IMR-90 (cell line): ENCODE measurements around the gene PSMD2. TPM values are rescaled to one million over a fixed set of nuclear protein-coding genes. Genes with fewer than 3 reads are reported as not detected.

Source experiments
- ATAC-seq: fragments of 200-7000 bp; cut with Tn5 transposase; 2 replicates; pipeline ENCODE4 v1.9.1; 2020; ENCODE audit warnings: low read depth, mild to moderate bottlenecking, moderate library complexity
- BruUV-seq: library from RNA; stranded (reverse); fragments of 400-500 nt; replicated peaks from 2 replicates; lab custom pipeline; 2021; lab: Mats Ljungman, UMichigan
- CTCF ChIA-PET: fragments of 300-600 bp; formaldehyde crosslinking; extraction: SDS; loops from one replicate; lab custom pipeline; 2021; ENCODE audit warnings: antibody characterized with exemption; lab: Yijun Ruan, JAX
- POLR2A ChIA-PET: fragments of 300-600 bp; sonication (Branson Sonifier 250); formaldehyde crosslinking; loops from one replicate; lab custom pipeline; 2022; ENCODE audit warnings: antibody characterized with exemption; ENCODE audit not compliant: unreplicated experiment; lab: Charles Lee
- DNase-seq: peaks from one replicate; pipeline ENCODE4 v3.0.0; 2013
- H2AFZ ChIP-seq: replicated peaks from 2 replicates; pipeline ENCODE3; 2013; ENCODE audit warnings: low read length, mild to moderate bottlenecking; ENCODE audit not compliant: poor library complexity
- H2AK5ac ChIP-seq: 2 replicates; pipeline ENCODE4 v1.6.1; 2013; ENCODE audit warnings: low read depth, low read length, inconsistent platforms
- H2AK9ac ChIP-seq: replicated peaks from 2 replicates; pipeline ENCODE3; 2013; ENCODE audit warnings: mild to moderate bottlenecking, low read depth, low read length, moderate library complexity; ENCODE audit not compliant: poor library complexity
- H2BK120ac ChIP-seq: 2 replicates; pipeline ENCODE4 v1.6.1; 2013; ENCODE audit warnings: low read depth, low read length, inconsistent platforms
- H2BK15ac ChIP-seq: 3 replicates; pipeline ENCODE4 v1.6.1; 2013; ENCODE audit warnings: low read depth, low read length, inconsistent platforms
- H2BK20ac ChIP-seq: 2 replicates; pipeline ENCODE4 v1.6.1; 2013; ENCODE audit warnings: low read depth, mild to moderate bottlenecking, inconsistent platforms, low read length, moderate library complexity
- H2BK5ac ChIP-seq: 2 replicates; pipeline ENCODE4 v1.6.1; 2013; ENCODE audit warnings: mild to moderate bottlenecking, low read depth, low read length, inconsistent platforms; ENCODE audit not compliant: poor library complexity, severe bottlenecking
- H3K14ac ChIP-seq: replicated peaks from 2 replicates; pipeline ENCODE4 v1.6.1; 2013; ENCODE audit warnings: low read depth, low read length, inconsistent platforms
- H3K18ac ChIP-seq: 2 replicates; pipeline ENCODE4 v1.6.1; 2013; ENCODE audit warnings: low read depth, low read length, control low read depth
- H3K23ac ChIP-seq: 2 replicates; pipeline ENCODE4 v1.6.1; 2013; ENCODE audit warnings: low read depth, low read length, inconsistent platforms
- H3K27ac ChIP-seq: 2 replicates; pipeline ENCODE4 v1.5.1; 2013; ENCODE audit warnings: mild to moderate bottlenecking, control low read depth, low read length; ENCODE audit not compliant: insufficient read depth
- H3K27me3 ChIP-seq: 2 replicates; pipeline ENCODE4 v1.6.1; 2013; ENCODE audit warnings: low read length; ENCODE audit not compliant: control insufficient read depth, insufficient read depth
- H3K36me3 ChIP-seq: 2 replicates; pipeline ENCODE4 v1.6.1; 2013; ENCODE audit warnings: low read length, mixed read lengths; ENCODE audit not compliant: control insufficient read depth, insufficient read depth
- H3K4ac ChIP-seq: 2 replicates; pipeline ENCODE4 v1.6.1; 2013; ENCODE audit warnings: low read depth, low read length, inconsistent platforms
- H3K4me1 ChIP-seq: 2 replicates; pipeline ENCODE4 v1.6.1; 2013; ENCODE audit warnings: low read length, mixed read lengths; ENCODE audit not compliant: control insufficient read depth, insufficient read depth
- H3K4me2 ChIP-seq: 2 replicates; pipeline ENCODE4 v1.6.1; 2013; ENCODE audit warnings: low read depth, mild to moderate bottlenecking, control low read depth, low read length, moderate library complexity
- H3K4me3 ChIP-seq: 2 replicates; pipeline ENCODE4 v1.5.1; 2013; ENCODE audit warnings: low read depth, mild to moderate bottlenecking, control low read depth, low read length, moderate library complexity; ENCODE audit not compliant: insufficient read depth
- H3K56ac ChIP-seq: 2 replicates; pipeline ENCODE4 v1.6.1; 2013; ENCODE audit warnings: low read length, inconsistent platforms; ENCODE audit not compliant: insufficient read depth; ENCODE audit errors: extremely low read depth
- H3K79me1 ChIP-seq, 2 experiments: 2 replicates each; pipeline ENCODE4 v1.6.1; 2013; ENCODE audit warnings: low read length in 2 of 2, inconsistent platforms in 1 of 2, low read depth in 1 of 2
- H3K9ac ChIP-seq: 2 replicates; pipeline ENCODE4 v1.6.1; 2013; ENCODE audit warnings: low read depth, low read length, control low read depth
- H3K9me1 ChIP-seq: 2 replicates; pipeline ENCODE4 v1.6.1; 2013; ENCODE audit warnings: low read length, inconsistent platforms; ENCODE audit not compliant: insufficient read depth
- H3K9me3 ChIP-seq: 2 replicates; pipeline ENCODE4 v1.6.1; 2013; ENCODE audit warnings: low read length; ENCODE audit not compliant: control insufficient read depth, insufficient read depth
- H4K20me1 ChIP-seq: 2 replicates; pipeline ENCODE4 v1.6.1; 2013; ENCODE audit warnings: low read length, inconsistent platforms; ENCODE audit not compliant: insufficient read depth
- H4K5ac ChIP-seq: 2 replicates; pipeline ENCODE4 v1.6.1; 2013; ENCODE audit warnings: mild to moderate bottlenecking, low read depth, low read length, control low read depth
- H4K8ac ChIP-seq, 2 experiments: 2 replicates each; pipeline ENCODE4 v1.6.1; 2013; ENCODE audit warnings: low read depth in 2 of 2, low read length in 2 of 2, control low read depth in 1 of 2, inconsistent platforms in 1 of 2
- H4K91ac ChIP-seq: 2 replicates; pipeline ENCODE4 v1.6.1; 2013; ENCODE audit warnings: low read depth, low read length, inconsistent platforms; ENCODE audit not compliant: insufficient read depth
- CEBPB ChIP-seq: IDR thresholded peaks from 2 replicates; pipeline ENCODE4 v1.6.1; 2012; ENCODE audit warnings: low read depth, low read length, improper control_type of control experiment
- CTCF ChIP-seq: conservative IDR thresholded peaks from 2 replicates; pipeline ENCODE4 v1.5.1; 2012; ENCODE audit warnings: mild to moderate bottlenecking, low read depth, low read length, improper control_type of control experiment
- MAZ ChIP-seq: IDR thresholded peaks from 2 replicates; pipeline ENCODE4 v1.6.1; 2012; ENCODE audit warnings: low read depth, mild to moderate bottlenecking, low read length, improper control_type of control experiment, moderate library complexity, borderline replicate concordance
- NFE2L2 ChIP-seq: fragments of 150-350 bp; IDR thresholded peaks from 2 replicates; pipeline ENCODE4 v1.6.1; 2016; ENCODE audit warnings: low read depth, mild to moderate bottlenecking, low read length
- WGBS, 2 experiments: methylation state at CpG; one replicate each; pipeline versions ENCODE4 v1.1.5 to v1.1.7; 2013; ENCODE audit warnings: missing lambda C conversion rate in 2 of 2; ENCODE audit not compliant: insufficient read length in 1 of 2; ENCODE audit errors: extremely low coverage in 2 of 2; 5-methylcytosine and 5-hydroxymethylcytosine counted together
- dilution Hi-C: fragments of 300-500 bp; cut with HindIII; formaldehyde crosslinking; loops from one replicate; pipeline ENCODE4 v1.14.3; 2018; ENCODE audit warnings: low sequenced_read_pairs; ENCODE audit not compliant: unreplicated experiment
- in situ Hi-C: fragments of 300-500 bp; cut with MboI; formaldehyde crosslinking; loops from 3 replicates; pipeline ENCODE4 v1.14.3; 2019; ENCODE audit warnings: low sequenced_read_pairs, inconsistent platforms, mixed read lengths
- intact Hi-C: fragments of 100-400 bp; cut with micrococcal nuclease; formaldehyde crosslinking; loops from 2 replicates; pipeline ENCODE4 v1.10.0; 2022
- polyA plus RNA-seq, 3 experiments: library from polyadenylated mRNA; depleted of rRNA; stranded (reverse); fragments of >200 nt; gene quantifications; 2 replicates each; pipeline ENCODE4 v1.2.3, GENCODE V29; 2012; ENCODE audit warnings: low replicate concordance in 1 of 3
- total RNA-seq: library from RNA; depleted of rRNA; stranded (reverse); fragments of >200 nt; gene quantifications from 2 replicates; pipeline ENCODE4 v1.2.3, GENCODE V29; 2012

Gene PSMD2
- total and polyA plus RNA-seq, 2 of the 4 experiments (the other 2 are of a cell fraction), result 514 to 872 TPM

DNA sequence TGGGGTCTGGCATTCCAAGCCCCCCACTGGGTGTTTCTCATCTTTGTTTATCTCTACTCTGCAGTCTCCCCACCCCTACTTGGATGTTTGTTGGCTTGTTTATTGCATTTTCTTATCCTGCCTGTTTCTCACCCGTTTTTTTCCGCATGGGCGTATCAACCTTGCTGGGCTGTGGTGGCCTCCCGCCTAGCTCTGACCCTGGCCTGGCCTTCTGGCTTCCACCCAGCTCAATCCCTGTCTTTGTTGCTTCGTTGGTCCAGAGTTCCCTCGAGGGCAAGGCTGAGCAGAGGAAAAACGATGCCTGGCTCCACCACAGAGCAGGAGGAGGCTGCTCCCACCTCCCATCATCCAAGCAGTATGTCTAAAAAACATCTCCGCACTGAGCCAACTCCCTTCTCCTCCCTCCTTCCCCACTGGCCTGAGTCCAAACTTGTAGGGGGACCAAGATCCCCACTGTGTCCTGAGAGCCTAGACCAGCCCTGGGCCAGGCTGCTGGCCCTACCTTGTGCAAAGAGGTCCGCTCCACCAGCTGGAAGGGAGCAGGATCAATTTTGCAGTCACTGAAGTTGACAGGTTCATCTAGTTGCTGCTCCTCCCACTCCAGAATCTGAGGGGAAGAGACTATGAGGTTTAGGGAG, 52.6 kb downstream of the PSMD2 start:
- no peak overlapping the region for H2BK20ac ChIP-seq
- peaks cover 3% of the 10 kb centered on the region for H4K20me1 ChIP-seq
- in situ Hi-C loops (no loop called here), dilution Hi-C loops (loop anchor here (25.0 kb wide), 1 partner anchor 186 kb away; no protein-coding TSS in a partner anchor), intact Hi-C loops (no loop called here)
- no peak for TF ChIP-seq MAZ
- TF ChIP-seq CEBPB, result no peak
- no peak for TF ChIP-seq CTCF
- no peak for TF ChIP-seq NFE2L2
- peaks cover 9% of the 10 kb centered on the region; the same call in 1 of the 2 replicates for H3K9me1 ChIP-seq
- no peak overlapping the region for H3K4me3 ChIP-seq
- no peak overlapping the region for H3K4me2 ChIP-seq
- H3K9ac ChIP-seq, result no peak overlapping the region
- H2BK15ac ChIP-seq, result no peak overlapping the region
- no peaks in the 10 kb centered on the region for H3K79me1 ChIP-seq
- H2AK9ac ChIP-seq, result no peak overlapping the region
- H3K4ac ChIP-seq, result no peak overlapping the region
- no peak overlapping the region for H2AK5ac ChIP-seq
- H4K91ac ChIP-seq, result no peak overlapping the region
- WGBS, 2 experiments, result 57% methylated on average over 5 of the region's 9 CpGs; no CpG with 5 or more reads in 1 of the 2 experiments
- no peak overlapping the region for H2AFZ ChIP-seq
- no peak overlapping the region for H3K14ac ChIP-seq
- ChIA-PET POLR2A (no interaction called here), CTCF (no interaction called here)
- no peaks in the 10 kb centered on the region for H3K9me3 ChIP-seq
- H3K23ac ChIP-seq, result no peak overlapping the region
- H3K27ac ChIP-seq, result no peak overlapping the region
- H3K4me1 ChIP-seq, result peaks cover 1% of the 10 kb centered on the region; the same call in 1 of the 2 replicates
- no TSS peak for BruUV-seq
- no peak overlapping the region for H4K8ac ChIP-seq
- no peaks in the 10 kb centered on the region for H3K27me3 ChIP-seq
- DNase-seq (no peak), ATAC-seq (no peak)
- H3K56ac ChIP-seq, result no peak overlapping the region
- no peak overlapping the region for H2BK120ac ChIP-seq
- H3K36me3 ChIP-seq, result peaks cover 20% of the 10 kb centered on the region
- H4K5ac ChIP-seq, result no peak overlapping the region
- H3K18ac ChIP-seq, result no peak overlapping the region
- no peak overlapping the region for H2BK5ac ChIP-seq
